Gastroesophageal sphincter (tissue), 4 donors: Measurements from ENCODE around the gene MPRIP. TPM values are rescaled to one million over a fixed set of nuclear protein-coding genes. Genes with fewer than 3 reads are reported as not detected.
A peak's percentile ranks its signal among the peaks of the same experiment; 100 is the strongest.

Source experiments
- ATAC-seq: fragments of 150-250 bp; one replicate; pipeline ENCODE4 v1.9.1; 2016; ENCODE audit warnings: mild to moderate bottlenecking, moderate library complexity
- H3K27ac ChIP-seq, 4 donors: fragments of 200-600 bp; sonication (generic) in 3 of 4; 1 replicate in 3 of 4; 2 replicates in 1 of 4; pipeline ENCODE4 v1.5.1; 2016 to 2019
- H3K27me3 ChIP-seq: fragments of 200-600 bp; sonication (generic); one replicate; pipeline ENCODE4 v1.5.1; 2019
- H3K36me3 ChIP-seq, 2 donors: fragments of 200-600 bp; sonication (generic); one replicate each; pipeline ENCODE4 v1.5.1; 2019; ENCODE audit warnings: control low read depth in 1 of 2
- H3K4me1 ChIP-seq, 3 donors: fragments of 200-600 bp; sonication (generic); 1 replicate in 2 of 3; 2 replicates in 1 of 3; pipeline ENCODE4 v1.5.1; 2016 to 2019; ENCODE audit warnings: control low read depth in 2 of 3
- H3K4me3 ChIP-seq, 2 donors: fragments of 200-600 bp; sonication (generic); one replicate each; pipeline ENCODE4 v1.5.1; 2019; ENCODE audit warnings: mild to moderate bottlenecking in 1 of 2, moderate library complexity in 1 of 2
- H3K9me3 ChIP-seq, 3 donors: fragments of 200-600 bp; sonication (generic); one replicate each; pipeline ENCODE4 v1.5.1; 2017 to 2019; ENCODE audit warnings: control low read depth in 2 of 3
- CTCF ChIP-seq, 4 experiments: fragments of 200-600 bp in 2 of 4; fragments of 450-650 bp in 2 of 4; sonication (generic) in 1 of 4; IDR thresholded peaks; one replicate each; pipeline ENCODE4 v1.5.1; 2017 to 2019; ENCODE audit warnings: antibody characterized with exemption in 4 of 4, mild to moderate bottlenecking in 2 of 4, moderate library complexity in 2 of 4
- EP300 ChIP-seq: sonication (generic); formaldehyde crosslinking; IDR thresholded peaks from one replicate; pipeline ENCODE4 v1.6.1; 2017; ENCODE audit warnings: antibody characterized with exemption, mild to moderate bottlenecking
- POLR2A ChIP-seq, 2 donors: fragments of 450-650 bp; IDR thresholded peaks; one replicate each; pipeline ENCODE4 v1.6.1; 2017; ENCODE audit warnings: antibody characterized with exemption in 2 of 2, mild to moderate bottlenecking in 2 of 2, moderate library complexity in 1 of 2
- POLR2AphosphoS5 ChIP-seq: sonication (generic); formaldehyde crosslinking; IDR thresholded peaks from one replicate; pipeline ENCODE4 v1.6.1; 2017; ENCODE audit warnings: antibody characterized with exemption
- WGBS, 2 donors: methylation state at CpG; one replicate each; pipeline ENCODE4 v1.1.5; 2018; ENCODE audit warnings: low coverage in 1 of 2; 5-methylcytosine and 5-hydroxymethylcytosine counted together
- total RNA-seq, 4 donors: library from RNA; depleted of rRNA; stranded (reverse); fragments of >200 nt; gene quantifications; one replicate each; pipeline ENCODE4 v1.1.0, GENCODE V29; 2016

MPRIP gene
- total RNA-seq, 4 donors from 2014 or later = 113 to 233 (median 155) TPM

- no peak overlapping the region for H3K27ac ChIP-seq
- WGBS, 2 donors = 71 to 92% methylated on average over 1 to 2 of the region's 3 CpGs
- no peak for TF ChIP-seq POLR2A (IDR thresholded peaks at IDR 0.05)
- TF ChIP-seq POLR2AphosphoS5 = no peak
- TF ChIP-seq EP300 = no peak
- TF ChIP-seq CTCF (IDR thresholded peaks at IDR 0.05) = no peak
- H3K4me3 ChIP-seq = no peak overlapping the region
- peaks cover 0 to 15% of the 10 kb centered on the region in 2 donors for H3K36me3 ChIP-seq
- peaks cover 0 to 93% (median 3%) of the 10 kb centered on the region in 3 donors for H3K4me1 ChIP-seq
- H3K9me3 ChIP-seq = no peaks in the 10 kb centered on the region
- no peak for ATAC-seq
- H3K27me3 ChIP-seq = no peaks in the 10 kb centered on the region
These were observed 19.3 kb downstream of the MPRIP start for GRCh38 chr17:17061516-17061915.

DNA sequence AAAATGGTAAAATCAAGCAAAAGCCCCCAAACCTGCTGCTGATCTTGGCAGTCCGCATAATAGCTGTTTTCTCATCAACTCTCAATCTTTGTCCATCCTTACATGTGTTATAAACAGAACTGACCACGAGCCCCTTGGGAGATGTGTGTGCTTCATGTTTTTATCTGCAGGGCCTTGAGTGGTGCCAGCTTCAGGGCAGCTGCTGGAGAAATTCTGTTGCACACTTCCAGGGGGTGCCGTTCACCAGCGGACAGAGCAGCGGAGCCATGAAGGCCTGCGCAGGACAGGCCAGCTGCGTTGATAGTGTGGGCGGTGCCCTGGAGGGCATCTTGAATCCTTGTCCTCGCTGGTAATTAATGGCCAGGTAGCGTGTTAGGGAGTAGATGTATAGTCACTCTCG is 20.1 kb downstream of the MPRIP start:
- Histone ChIP-seq H3K9me3 (no peaks in the 10 kb centered on the region), H3K27ac (peak overlapping the region in 1 of 4 donors; percentile 2), H3K4me1 (peaks cover 0 to 92% (median 3%) of the 10 kb centered on the region in 3 donors), H3K36me3 (peaks cover 0 to 10% of the 10 kb centered on the region in 2 donors), H3K4me3 (no peak overlapping the region), H3K27me3 (no peaks in the 10 kb centered on the region)
- 64 to 82% methylated on average over 2 to 8 of the region's 11 CpGs for WGBS, 2 donors
- TF ChIP-seq POLR2A (IDR thresholded peaks at IDR 0.05) (no peak), CTCF (IDR thresholded peaks at IDR 0.05) (no peak), EP300 (no peak), POLR2AphosphoS5 (no peak)
- ATAC-seq = no peak

DNA sequence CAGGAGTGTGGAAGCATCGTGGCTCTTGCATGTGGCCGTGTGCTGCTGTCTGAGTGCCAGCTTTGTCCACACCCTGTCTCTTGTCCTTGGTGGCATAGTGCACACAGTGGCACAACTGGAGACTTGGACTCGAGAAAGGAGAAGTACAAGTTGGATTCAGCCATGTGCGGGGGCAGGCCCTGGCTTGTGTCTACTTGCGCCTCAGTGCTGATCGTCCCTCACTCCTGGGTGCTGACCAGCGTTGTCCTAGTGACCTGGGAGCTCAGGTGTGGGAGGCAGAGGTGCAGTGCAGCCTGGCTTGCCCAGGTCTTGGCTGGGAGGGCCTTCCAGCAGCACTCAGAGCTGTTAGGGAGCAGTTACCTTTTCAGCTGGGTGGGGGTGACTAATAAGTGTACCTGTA is 20.6 kb downstream of the MPRIP start:
- ATAC-seq = no peak
- TF ChIP-seq CTCF (IDR thresholded peaks at IDR 0.05) (no peak), EP300 (no peak), POLR2AphosphoS5 (no peak)
- WGBS, 2 donors = 87 to 90% methylated on average over 2 to 3 of the region's 7 CpGs

GRCh38 chr17:17063546-17064122 is 21.4 kb downstream of the MPRIP start:
- 76 to 80% methylated on average over 2 to 10 of the region's 12 CpGs for WGBS, 2 donors
- H3K27ac ChIP-seq = peak overlapping the region in 2 of 4 donors; percentile 2 to 6
- H3K27me3 ChIP-seq = no peaks in the 10 kb centered on the region
- H3K36me3 ChIP-seq = no peaks in the 10 kb centered on the region
- H3K4me3 ChIP-seq = no peak overlapping the region
- H3K9me3 ChIP-seq = no peaks in the 10 kb centered on the region
- H3K4me1 ChIP-seq = peaks cover 0 to 85% (median 3%) of the 10 kb centered on the region in 3 donors
- TF ChIP-seq CTCF (IDR thresholded peaks at IDR 0.05) (no peak), POLR2A (IDR thresholded peaks at IDR 0.05) (no peak), EP300 (no peak), POLR2AphosphoS5 (no peak)
- ATAC-seq = peak; percentile 54

More for the DNA sequence above, 20.6 kb downstream of the MPRIP start:
- Histone ChIP-seq H3K27me3 (no peaks in the 10 kb centered on the region), H3K27ac (peak overlapping the region in 1 of 4 donors; percentile 2), H3K4me3 (no peak overlapping the region), H3K9me3 (no peaks in the 10 kb centered on the region), H3K4me1 (peaks cover 0 to 92% (median 3%) of the 10 kb centered on the region in 3 donors), H3K36me3 (peaks cover 0 to 5% of the 10 kb centered on the region in 2 donors)

DNA sequence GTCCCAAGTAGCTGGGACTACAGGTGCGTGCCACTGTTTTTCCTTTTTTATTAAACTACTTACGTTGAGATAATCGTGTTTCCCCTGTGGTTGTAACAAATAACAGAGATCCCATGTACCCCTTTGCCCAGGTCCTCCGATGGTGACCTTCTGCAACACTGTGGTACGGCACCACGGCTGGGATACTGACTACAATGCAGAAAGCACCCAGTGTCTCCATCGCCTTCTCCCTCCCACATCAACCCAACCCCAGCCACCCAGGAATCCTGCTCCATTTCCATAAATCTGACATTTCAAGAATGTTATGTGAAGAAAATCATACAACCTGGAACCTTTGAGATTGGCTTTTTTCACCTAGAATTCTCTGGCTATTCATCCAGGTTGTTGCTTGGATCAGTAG is 22.1 kb downstream of the MPRIP start:
- Histone ChIP-seq H3K36me3 (no peaks in the 10 kb centered on the region), H3K9me3 (no peaks in the 10 kb centered on the region), H3K4me1 (peaks cover 0 to 78% (median 3%) of the 10 kb centered on the region in 3 donors), H3K27ac (peak overlapping the region in 1 of 4 donors; percentile 27), H3K27me3 (no peaks in the 10 kb centered on the region), H3K4me3 (no peak overlapping the region)
- 85 to 96% methylated on average over 7 of the region's 7 CpGs for WGBS, 2 donors
- no peak for ATAC-seq
- TF ChIP-seq EP300 (no peak), POLR2A (IDR thresholded peaks at IDR 0.05) (no peak), CTCF (IDR thresholded peaks at IDR 0.05) (no peak), POLR2AphosphoS5 (no peak)
